Retinal pigment epithelial cell (primary cell): ENCODE results near the gene ITGB5.
A peak's percentile ranks its signal among the peaks of the same experiment; 100 is the strongest.

Experiments used
- DNase-seq: peaks from one replicate; pipeline ENCODE4 v3.0.0-alpha.2; 2010; ENCODE audit warnings: low read depth
- H3K4me3 ChIP-seq: 2 replicates; pipeline ENCODE4 v1.5.1; 2011; ENCODE audit warnings: mild to moderate bottlenecking, low read length, control low read depth, moderate library complexity
- CTCF ChIP-seq: conservative IDR thresholded peaks from 2 replicates; pipeline ENCODE4 v1.5.1; 2011; ENCODE audit warnings: low read depth, low read length, control low read depth, inconsistent platforms

The ITGB5 gene

GRCh38 chr3:124763644-124764358 lies 123.4 kb downstream of the ITGB5 start:
- no peak for TF ChIP-seq CTCF
- no peak overlapping the region for H3K4me3 ChIP-seq
- DNase-seq = no peak

GRCh38 chr3:124763206-124763605 lies 124.0 kb downstream of the ITGB5 start:
- no peak overlapping the region for H3K4me3 ChIP-seq
- no peak for DNase-seq
- TF ChIP-seq CTCF = no peak

GRCh38 chr3:124762661-124763011 lies 124.5 kb downstream of the ITGB5 start:
- no peak overlapping the region for H3K4me3 ChIP-seq
- no peak for TF ChIP-seq CTCF

GRCh38 chr3:124761935-124762660 lies 125.1 kb downstream of the ITGB5 start:
- H3K4me3 ChIP-seq = no peak overlapping the region
- TF ChIP-seq CTCF = no peak
- DNase-seq = no peak

More at GRCh38 chr3:124762661-124763011, 124.5 kb downstream of the ITGB5 start:
- no peak for DNase-seq

- TF ChIP-seq CTCF = peak; percentile 94
- DNase-seq = no peak
- no peak overlapping the region for H3K4me3 ChIP-seq
Observed at GRCh38 chr3:124761250-124761796, 125.8 kb downstream of the ITGB5 start.

- TF ChIP-seq CTCF = no peak
- H3K4me3 ChIP-seq = no peak overlapping the region
- DNase-seq = no peak
Observed at GRCh38 chr3:124760601-124761000, 126.6 kb downstream of the ITGB5 start.
